DMS53 (cell line): ENCODE measurements around the gene GALR1.
A peak's percentile ranks its signal among the peaks of the same experiment; 100 is the strongest.

Source experiments
- DNase-seq: peaks from one replicate; lab custom pipeline; 2025; lab: John Stamatoyannopoulos, UW

The GALR1 gene

DNA sequence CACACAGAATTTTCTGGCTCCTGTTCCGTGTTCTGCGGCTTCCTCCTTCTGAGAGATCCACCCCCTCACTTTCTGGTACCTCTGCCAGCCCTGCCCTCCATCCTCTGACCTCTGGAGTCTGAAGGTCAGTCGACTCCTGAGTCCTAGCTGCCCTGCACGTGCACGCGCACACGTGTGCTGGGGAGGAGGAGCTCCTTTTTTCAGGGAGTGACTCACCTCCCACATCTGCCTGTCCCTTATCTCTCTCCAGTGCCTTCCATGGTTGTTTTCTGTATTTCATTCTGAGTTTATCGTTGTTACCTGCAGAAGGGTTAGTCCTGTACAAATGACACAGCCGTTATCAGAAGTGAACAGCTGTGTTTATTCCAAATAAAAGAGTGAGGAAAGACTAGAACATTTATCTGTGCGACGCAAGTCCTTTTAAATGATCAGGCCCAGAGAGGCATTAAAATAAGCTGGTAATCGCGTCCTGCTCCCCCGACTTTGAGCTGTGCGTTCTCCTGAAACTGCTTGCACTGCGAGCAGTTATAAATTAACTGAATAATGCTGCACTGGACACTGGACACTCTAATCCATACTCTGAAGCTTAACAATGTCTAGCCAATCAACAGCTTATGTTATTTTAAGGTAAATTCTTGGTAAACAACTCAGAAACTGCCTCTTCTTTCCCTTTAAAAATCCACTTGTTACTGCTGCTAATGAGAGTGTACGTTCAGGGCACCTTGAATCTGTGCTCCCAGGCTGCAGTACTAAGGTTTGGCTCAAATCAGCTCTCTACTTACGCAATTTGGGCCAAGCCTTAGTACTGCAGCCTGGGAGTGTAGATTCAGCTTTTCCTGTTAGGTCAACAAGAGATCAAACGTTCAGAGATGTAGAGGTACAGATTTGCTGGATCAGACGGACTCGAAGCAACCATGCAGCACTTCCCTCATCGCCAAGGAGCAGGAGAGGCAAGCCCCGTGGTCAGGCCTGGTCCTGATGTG, 72.5 kb downstream of the GALR1 start:
- peak; percentile 33 for DNase-seq

- DNase-seq, result no peak
These were observed 74.1 kb downstream of the GALR1 start for GRCh38 chr18:77323640-77324299.
